Neural progenitor cell (in vitro differentiated cells): ENCODE results near the gene KRTAP3-3. TPM values are rescaled to one million over a fixed set of nuclear protein-coding genes. Genes with fewer than 3 reads are reported as not detected.
A peak's percentile ranks its signal among the peaks of the same experiment; 100 is the strongest.

ENCODE experiments used
- DNase-seq: peaks from one replicate; pipeline ENCODE4 v3.0.0-alpha.2; 2016; ENCODE audit warnings: low spot score
- H2AFZ ChIP-seq: fragments of 200-600 bp; sonication (generic); replicated peaks from 2 replicates; pipeline ENCODE4 v1.6.1; 2016; ENCODE audit warnings: antibody characterized with exemption
- H3F3A ChIP-seq: fragments of 200-600 bp; sonication (generic); 2 replicates; pipeline ENCODE4 v1.6.1; 2016; ENCODE audit warnings: antibody characterized with exemption, low read depth
- H3K27ac ChIP-seq: fragments of 200-600 bp; sonication (generic); 2 replicates; pipeline ENCODE4 v1.5.1; 2016; ENCODE audit warnings: mild to moderate bottlenecking
- H3K27me3 ChIP-seq: fragments of 200-600 bp; sonication (generic); 2 replicates; pipeline ENCODE4 v1.6.1; 2016; ENCODE audit warnings: mild to moderate bottlenecking, moderate library complexity
- H3K36me3 ChIP-seq: fragments of 200-600 bp; sonication (generic); 2 replicates; pipeline ENCODE4 v1.5.1; 2016
- H3K4me1 ChIP-seq: fragments of 200-600 bp; sonication (generic); 2 replicates; pipeline ENCODE4 v1.6.1; 2016; ENCODE audit warnings: mixed run types
- H3K4me2 ChIP-seq: fragments of 200-600 bp; sonication (generic); 2 replicates; pipeline ENCODE4 v1.6.1; 2016
- H3K4me3 ChIP-seq: fragments of 200-600 bp; sonication (generic); 2 replicates; pipeline ENCODE4 v1.5.1; 2016
- H3K79me2 ChIP-seq: fragments of 200-600 bp; sonication (generic); 2 replicates; pipeline ENCODE4 v1.6.1; 2016; ENCODE audit warnings: low read depth
- H3K9ac ChIP-seq: fragments of 200-600 bp; sonication (generic); 2 replicates; pipeline ENCODE4 v1.6.1; 2016
- H3K9me3 ChIP-seq: fragments of 200-600 bp; sonication (generic); 2 replicates; pipeline ENCODE4 v1.5.1; 2016; ENCODE audit warnings: low read depth
- H4K20me1 ChIP-seq: fragments of 200-600 bp; sonication (generic); 2 replicates; pipeline ENCODE4 v1.6.1; 2016; ENCODE audit warnings: low read depth
- H3K27ac Mint-ChIP-seq: 3 replicates; pipeline ENCODE4 v1.8.0; 2021; ENCODE audit warnings: mixed read lengths
- H3K27me3 Mint-ChIP-seq: 2 replicates; pipeline ENCODE4 v1.8.0; 2022; ENCODE audit warnings: low read depth, mild to moderate bottlenecking, inconsistent platforms, moderate library complexity, mixed read lengths; ENCODE audit not compliant: insufficient read depth
- H3K36me3 Mint-ChIP-seq: 3 replicates; pipeline ENCODE4 v1.8.0; 2021; ENCODE audit warnings: mixed read lengths
- H3K4me1 Mint-ChIP-seq: 3 replicates; pipeline ENCODE4 v1.8.0; 2021; ENCODE audit warnings: mixed read lengths
- H3K4me3 Mint-ChIP-seq: 3 replicates; pipeline ENCODE4 v1.8.0; 2021; ENCODE audit warnings: mild to moderate bottlenecking, moderate library complexity, mixed read lengths
- H3K9me3 Mint-ChIP-seq: 3 replicates; pipeline ENCODE4 v1.8.0; 2020; ENCODE audit warnings: mixed read lengths
- CTCF ChIP-seq: fragments of 200-600 bp; sonication (generic); IDR thresholded peaks from 2 replicates; pipeline ENCODE4 v1.5.1; 2017; ENCODE audit warnings: antibody characterized with exemption, mild to moderate bottlenecking
- EZH2 ChIP-seq: fragments of 200-600 bp; sonication (generic); IDR thresholded peaks from 2 replicates; pipeline ENCODE4 v1.6.1; 2017; ENCODE audit warnings: antibody characterized with exemption, mild to moderate bottlenecking, moderate library complexity
- EZH2phosphoT487 ChIP-seq: fragments of 200-600 bp; sonication (generic); IDR thresholded peaks from 2 replicates; pipeline ENCODE4 v1.6.1; 2017; ENCODE audit warnings: antibody characterized with exemption
- total RNA-seq: library from RNA; depleted of rRNA; stranded (reverse); fragments of >200 nt; gene quantifications from 2 replicates; pipeline ENCODE4 v1.2.3, GENCODE V29; 2015; ENCODE audit warnings: low replicate concordance

Gene KRTAP3-3
- total RNA-seq, 1 donor from 2014 or later = not detected

GRCh38 chr17:41020336-41020735 lies 26.4 kb upstream of the KRTAP3-3 start:
- no peak overlapping the region for H3K4me2 ChIP-seq
- no peaks in the 10 kb centered on the region for H3F3A ChIP-seq
- no peak overlapping the region for H2AFZ ChIP-seq
- H3K27ac ChIP-seq = no peak overlapping the region
- no peaks in the 10 kb centered on the region for H3K27me3 Mint-ChIP-seq
- no peaks in the 10 kb centered on the region for H3K36me3 Mint-ChIP-seq
- H3K36me3 ChIP-seq = no peaks in the 10 kb centered on the region
- H3K9me3 Mint-ChIP-seq = no peaks in the 10 kb centered on the region
- no peak for DNase-seq
- TF ChIP-seq CTCF = no peak
- TF ChIP-seq EZH2phosphoT487 = no peak
- no peak for TF ChIP-seq EZH2
- H3K4me1 Mint-ChIP-seq = no peaks in the 10 kb centered on the region
- no peak overlapping the region for H3K4me3 ChIP-seq
- H3K9ac ChIP-seq = no peak overlapping the region
- no peak overlapping the region for H3K4me3 Mint-ChIP-seq
- no peaks in the 10 kb centered on the region for H3K4me1 ChIP-seq
- no peaks in the 10 kb centered on the region for H4K20me1 ChIP-seq
- H3K79me2 ChIP-seq = no peaks in the 10 kb centered on the region
- H3K9me3 ChIP-seq = no peaks in the 10 kb centered on the region
- no peak overlapping the region for H3K27ac Mint-ChIP-seq
- no peaks in the 10 kb centered on the region for H3K27me3 ChIP-seq

- no peak for TF ChIP-seq CTCF
- no peak for TF ChIP-seq EZH2phosphoT487
- no peak for TF ChIP-seq EZH2
- DNase-seq = no peak
- Mint-ChIP-seq H3K9me3 (no peaks in the 10 kb centered on the region), H3K27ac (no peak overlapping the region), H3K27me3 (no peaks in the 10 kb centered on the region), H3K4me1 (no peaks in the 10 kb centered on the region), H3K4me3 (no peak overlapping the region), H3K36me3 (no peaks in the 10 kb centered on the region)
- no peak overlapping the region for H3K9ac ChIP-seq
- H3K4me2 ChIP-seq = no peak overlapping the region
- H3K79me2 ChIP-seq = no peaks in the 10 kb centered on the region
- H2AFZ ChIP-seq = no peak overlapping the region
- H3K27me3 ChIP-seq = no peaks in the 10 kb centered on the region
- H3K36me3 ChIP-seq = no peaks in the 10 kb centered on the region
- H3K9me3 ChIP-seq = no peaks in the 10 kb centered on the region
- H4K20me1 ChIP-seq = no peaks in the 10 kb centered on the region
- no peaks in the 10 kb centered on the region for H3F3A ChIP-seq
- no peak overlapping the region for H3K27ac ChIP-seq
- H3K4me3 ChIP-seq = no peak overlapping the region
- H3K4me1 ChIP-seq = no peaks in the 10 kb centered on the region
These were observed 25.5 kb upstream of the KRTAP3-3 start for GRCh38 chr17:41019415-41019814.

- no peaks in the 10 kb centered on the region for H3K4me1 Mint-ChIP-seq
- no peaks in the 10 kb centered on the region for H3K27me3 Mint-ChIP-seq
- no peaks in the 10 kb centered on the region for H3K4me1 ChIP-seq
- no peak overlapping the region for H3K27ac ChIP-seq
- no peaks in the 10 kb centered on the region for H3K79me2 ChIP-seq
- peak overlapping the region; percentile 73 for H2AFZ ChIP-seq
- no peak overlapping the region for H3K4me3 ChIP-seq
- H3K36me3 ChIP-seq = no peaks in the 10 kb centered on the region
- no peaks in the 10 kb centered on the region for H3K9me3 ChIP-seq
- no peaks in the 10 kb centered on the region for H3K27me3 ChIP-seq
- TF ChIP-seq CTCF (no peak), EZH2phosphoT487 (no peak), EZH2 (no peak)
- no peaks in the 10 kb centered on the region for H3F3A ChIP-seq
- DNase-seq = no peak
- no peak overlapping the region for H3K4me2 ChIP-seq
- H4K20me1 ChIP-seq = no peaks in the 10 kb centered on the region
- H3K36me3 Mint-ChIP-seq = no peaks in the 10 kb centered on the region
- H3K27ac Mint-ChIP-seq = no peak overlapping the region
- H3K9ac ChIP-seq = no peak overlapping the region
- H3K4me3 Mint-ChIP-seq = no peak overlapping the region
- H3K9me3 Mint-ChIP-seq = no peaks in the 10 kb centered on the region
These were observed 24.6 kb upstream of the KRTAP3-3 start for GRCh38 chr17:41018541-41018940.
